Measurements from ENCODE around the gene IL22RA1. TPM values are rescaled to one million over a fixed set of nuclear protein-coding genes. Genes with fewer than 3 reads are reported as not detected.

IL22RA1 gene
- total RNA-seq, 4 donors from 2014 or later, result 0.23 TPM; not detected in 3

DNA sequence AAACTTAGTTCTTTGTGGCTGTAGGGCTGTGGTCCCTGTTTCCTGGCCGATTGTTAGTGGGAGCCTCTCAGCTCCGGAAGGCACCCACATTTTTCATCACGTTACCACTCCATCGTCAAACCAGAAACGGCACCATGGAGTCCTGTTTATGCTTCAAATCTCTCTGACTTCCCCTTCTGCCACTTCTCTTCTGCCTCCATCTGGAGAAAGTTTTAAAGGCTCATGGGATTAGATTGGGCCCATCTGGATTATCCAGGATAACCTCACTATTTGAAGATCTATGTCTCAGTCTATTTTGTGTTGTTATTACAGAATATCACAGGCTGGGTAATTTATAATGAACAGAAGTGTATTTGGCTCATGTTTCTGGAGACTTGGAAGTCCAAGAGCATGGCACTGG is 19.3 kb upstream of the IL22RA1 start:
- no peaks in the 10 kb centered on the region for H3K9me3 ChIP-seq
- peaks cover 0 to 8% (median 0%) of the 10 kb centered on the region in 4 donors for H3K36me3 ChIP-seq
- H3K27ac ChIP-seq (replicated peaks in 1 of 4), result no peak overlapping the region
- H3K4me3 ChIP-seq, result no peak overlapping the region
- intact Hi-C loops (cut with DNase I), result no loop called here
- H3K27me3 ChIP-seq, result peaks cover 0 to 3% (median 0%) of the 10 kb centered on the region in 4 donors
- DNase-seq (ENCODE audit: extremely low spot score), result no peak
- no peaks in the 10 kb centered on the region for H3K4me1 ChIP-seq
- TF ChIP-seq EP300 (IDR thresholded peaks at IDR 0.05) (no peak), POLR2A (IDR thresholded peaks at IDR 0.05; ENCODE audit: low read depth) (no peak), POLR2AphosphoS5 (IDR thresholded peaks at IDR 0.05) (no peak)
- TF ChIP-seq, protein P1, sequence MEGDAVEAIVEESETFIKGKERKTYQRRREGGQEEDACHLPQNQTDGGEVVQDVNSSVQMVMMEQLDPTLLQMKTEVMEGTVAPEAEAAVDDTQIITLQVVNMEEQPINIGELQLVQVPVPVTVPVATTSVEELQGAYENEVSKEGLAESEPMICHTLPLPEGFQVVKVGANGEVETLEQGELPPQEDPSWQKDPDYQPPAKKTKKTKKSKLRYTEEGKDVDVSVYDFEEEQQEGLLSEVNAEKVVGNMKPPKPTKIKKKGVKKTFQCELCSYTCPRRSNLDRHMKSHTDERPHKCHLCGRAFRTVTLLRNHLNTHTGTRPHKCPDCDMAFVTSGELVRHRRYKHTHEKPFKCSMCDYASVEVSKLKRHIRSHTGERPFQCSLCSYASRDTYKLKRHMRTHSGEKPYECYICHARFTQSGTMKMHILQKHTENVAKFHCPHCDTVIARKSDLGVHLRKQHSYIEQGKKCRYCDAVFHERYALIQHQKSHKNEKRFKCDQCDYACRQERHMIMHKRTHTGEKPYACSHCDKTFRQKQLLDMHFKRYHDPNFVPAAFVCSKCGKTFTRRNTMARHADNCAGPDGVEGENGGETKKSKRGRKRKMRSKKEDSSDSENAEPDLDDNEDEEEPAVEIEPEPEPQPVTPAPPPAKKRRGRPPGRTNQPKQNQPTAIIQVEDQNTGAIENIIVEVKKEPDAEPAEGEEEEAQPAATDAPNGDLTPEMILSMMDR (IDR thresholded peaks at IDR 0.05), result no peak
- WGBS, result 66% methylated on average over 5 of the region's 5 CpGs

DNA sequence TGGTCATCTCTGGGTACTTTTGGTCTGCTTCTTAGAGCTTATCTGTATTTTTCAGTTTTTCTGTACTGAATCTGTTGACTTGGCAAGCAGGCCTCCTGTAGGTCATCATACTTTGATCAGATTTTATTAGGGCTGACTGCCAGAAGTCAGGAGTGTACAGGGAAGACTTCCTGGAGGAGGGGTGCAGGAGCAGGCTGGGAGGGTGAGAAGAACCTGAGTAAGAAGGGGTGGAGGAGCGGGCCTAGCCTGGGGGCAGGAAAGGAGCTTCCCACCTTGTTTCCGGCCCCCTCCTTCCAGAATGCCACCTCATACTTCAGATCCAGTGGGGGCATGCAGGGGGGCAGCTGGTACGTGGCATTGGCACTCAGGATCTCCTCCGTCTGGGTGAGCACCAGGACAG is 18.3 kb upstream of the IL22RA1 start:
- Histone ChIP-seq H3K27ac (replicated peaks in 1 of 4) (no peak overlapping the region), H3K4me3 (no peak overlapping the region), H3K36me3 (peaks cover 0 to 15% (median 0%) of the 10 kb centered on the region in 4 donors), H3K9me3 (no peaks in the 10 kb centered on the region), H3K4me1 (no peaks in the 10 kb centered on the region), H3K27me3 (peaks cover 0 to 5% (median 0%) of the 10 kb centered on the region in 4 donors)
- no peak for DNase-seq (ENCODE audit: extremely low spot score)
- intact Hi-C loops (cut with DNase I), result no loop called here
- TF ChIP-seq, protein P1 (IDR thresholded peaks at IDR 0.05), result no peak
- TF ChIP-seq POLR2AphosphoS5 (IDR thresholded peaks at IDR 0.05) (no peak), POLR2A (IDR thresholded peaks at IDR 0.05; ENCODE audit: low read depth) (no peak), EP300 (IDR thresholded peaks at IDR 0.05) (no peak)
- 91% methylated on average over 4 of the region's 4 CpGs for WGBS

DNA sequence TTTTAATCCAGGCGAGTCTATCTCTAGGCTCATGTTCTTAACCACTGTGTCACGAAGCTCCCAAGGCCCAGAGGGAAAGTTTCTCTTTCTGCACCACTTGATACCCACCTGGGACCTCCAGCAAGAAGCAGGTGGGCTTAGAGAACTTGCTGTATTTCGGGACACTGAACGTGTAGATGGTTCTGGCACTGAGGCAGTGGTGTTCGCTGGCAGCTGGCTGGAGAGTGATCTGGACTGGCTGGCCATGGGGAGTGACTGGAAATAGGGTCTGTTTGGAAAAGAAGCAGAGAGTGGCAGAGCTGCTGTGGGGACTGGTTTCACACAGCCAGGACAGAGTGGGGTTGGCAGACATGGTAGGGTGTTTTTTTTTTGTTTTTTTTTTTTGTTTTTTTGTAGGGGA is 16.4 kb upstream of the IL22RA1 start:
- no peaks in the 10 kb centered on the region for H3K4me1 ChIP-seq
- intact Hi-C loops (cut with DNase I), result no loop called here
- no peak overlapping the region for H3K4me3 ChIP-seq
- no peak overlapping the region for H3K27ac ChIP-seq (replicated peaks in 1 of 4)
- peaks cover 0 to 5% (median 0%) of the 10 kb centered on the region in 4 donors for H3K27me3 ChIP-seq
- no peak for TF ChIP-seq EP300 (IDR thresholded peaks at IDR 0.05)
- no peak for TF ChIP-seq POLR2AphosphoS5 (IDR thresholded peaks at IDR 0.05)
- TF ChIP-seq, protein P1 (IDR thresholded peaks at IDR 0.05), result no peak
- TF ChIP-seq POLR2A (IDR thresholded peaks at IDR 0.05; ENCODE audit: low read depth), result no peak
- 86% methylated on average over 5 of the region's 5 CpGs for WGBS
- peaks cover 0 to 15% (median 0%) of the 10 kb centered on the region in 4 donors for H3K36me3 ChIP-seq
- no peak for DNase-seq (ENCODE audit: extremely low spot score)
- no peaks in the 10 kb centered on the region for H3K9me3 ChIP-seq

DNA sequence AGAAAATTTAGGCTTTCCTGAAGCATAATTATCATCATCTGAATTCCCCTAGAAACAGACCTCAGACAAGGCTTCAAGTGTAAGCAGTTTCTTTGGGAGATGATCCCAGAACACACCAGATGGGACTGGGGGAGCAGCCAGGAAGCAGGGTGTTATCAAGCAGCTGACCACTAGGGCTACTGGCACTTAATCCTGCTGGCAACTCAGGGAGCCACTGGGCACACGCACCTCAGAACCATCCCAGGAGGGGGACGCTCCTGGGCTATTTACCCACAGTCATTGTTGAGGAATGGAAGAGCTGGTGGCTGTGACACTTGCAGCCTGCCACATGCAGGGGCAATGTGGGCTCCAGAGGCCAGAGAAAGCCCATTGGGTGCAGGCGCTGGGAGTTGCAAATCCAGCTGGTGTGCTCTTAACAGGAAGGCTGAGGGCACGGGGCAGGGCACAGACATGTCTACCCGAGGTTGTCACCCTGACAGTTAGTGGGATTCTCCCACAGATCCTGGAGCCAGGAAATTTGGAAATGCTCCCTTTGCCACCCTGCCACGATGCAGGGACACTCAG is 15.1 kb upstream of the IL22RA1 start:
- Histone ChIP-seq H3K36me3 (peaks cover 0 to 15% (median 0%) of the 10 kb centered on the region in 4 donors), H3K27ac (replicated peaks in 1 of 4) (no peak overlapping the region), H3K9me3 (no peaks in the 10 kb centered on the region), H3K4me3 (no peak overlapping the region), H3K4me1 (no peaks in the 10 kb centered on the region), H3K27me3 (peaks cover 0 to 9% (median 0%) of the 10 kb centered on the region in 4 donors)
- intact Hi-C loops (cut with DNase I), result no loop called here
- no peak for DNase-seq (ENCODE audit: extremely low spot score)
- TF ChIP-seq EP300 (IDR thresholded peaks at IDR 0.05) (no peak), POLR2AphosphoS5 (IDR thresholded peaks at IDR 0.05) (no peak), POLR2A (IDR thresholded peaks at IDR 0.05; ENCODE audit: low read depth) (no peak)
- TF ChIP-seq, protein P1 (IDR thresholded peaks at IDR 0.05), result no peak
- 75% methylated on average over 3 of the region's 6 CpGs for WGBS

All from esophagus muscularis mucosa (tissue), 4 donors.